Activated B cell treated with CpG ODN at 0.5 μM for 24 hours (primary cell): ENCODE data around the gene DLGAP4. TPM values are rescaled to one million over a fixed set of nuclear protein-coding genes. Genes with fewer than 3 reads are reported as not detected.

Experiments used
- ATAC-seq: fragments of 200-7000 bp; cut with Tn5 transposase; one replicate; pipeline ENCODE4 v1.10.0; 2021; ENCODE audit warnings: low read depth, mild to moderate bottlenecking, moderate library complexity
- CTCF ChIA-PET: fragments of 350-600 bp; sonication (Branson Sonifier 250); formaldehyde crosslinking; loops from one replicate; lab custom pipeline; 2021; ENCODE audit warnings: antibody characterized with exemption; lab: Charles Lee
- POLR2A ChIA-PET: fragments of 350-600 bp; sonication (Branson Sonifier 250); formaldehyde crosslinking; loops from one replicate; lab custom pipeline; 2021; ENCODE audit warnings: antibody characterized with exemption; lab: Charles Lee
- DNase-seq: peaks from one replicate; pipeline ENCODE4 v3.0.0; 2022
- H3K27ac Mint-ChIP-seq: one replicate; pipeline ENCODE4 v1.8.0; 2020; ENCODE audit warnings: mixed read lengths
- H3K27me3 Mint-ChIP-seq: one replicate; pipeline ENCODE4 v1.8.0; 2021; ENCODE audit warnings: mixed read lengths
- H3K36me3 Mint-ChIP-seq: one replicate; pipeline ENCODE4 v1.8.0; 2021; ENCODE audit warnings: low read depth, mixed read lengths
- H3K4me1 Mint-ChIP-seq: one replicate; pipeline ENCODE4 v1.8.0; 2021; ENCODE audit warnings: mixed read lengths
- H3K4me3 Mint-ChIP-seq: one replicate; pipeline ENCODE4 v1.8.0; 2020; ENCODE audit warnings: mild to moderate bottlenecking, mixed read lengths
- H3K9me3 Mint-ChIP-seq: one replicate; pipeline ENCODE4 v1.8.0; 2020; ENCODE audit warnings: mixed read lengths
- CTCF ChIP-seq: fragments of 200-600 bp; IDR thresholded peaks from one replicate; pipeline ENCODE4 v1.8.0; 2022; ENCODE audit warnings: antibody characterized with exemption, mild to moderate bottlenecking
- intact Hi-C: fragments of 100-400 bp; cut with micrococcal nuclease; formaldehyde crosslinking; loops from one replicate; pipeline ENCODE4 v1.15.1; 2024
- total RNA-seq: library from RNA; stranded (reverse); gene quantifications from 2 replicates; pipeline ENCODE4 v1.2.3, GENCODE V29; 2022

DLGAP4 gene
- total RNA-seq, 1 donor from 2014 or later = 38.7 TPM

GRCh38 chr20:36447101-36447500, 141.0 kb downstream of the DLGAP4 start:
- Mint-ChIP-seq H3K27me3 (peaks cover 1% of the 10 kb centered on the region), H3K27ac (no peak overlapping the region), H3K4me3 (no peak overlapping the region), H3K4me1 (no peaks in the 10 kb centered on the region), H3K36me3 (no peaks in the 10 kb centered on the region), H3K9me3 (no peaks in the 10 kb centered on the region)
- ChIA-PET POLR2A (no interaction called here), CTCF (no interaction called here)
- no peak for ATAC-seq
- no peak for DNase-seq
- TF ChIP-seq CTCF = no peak
- intact Hi-C loops = no loop called here

- no peak overlapping the region for H3K27ac Mint-ChIP-seq
- H3K4me3 Mint-ChIP-seq = no peak overlapping the region
- CTCF ChIA-PET = no interaction called here
- no peak for DNase-seq
- POLR2A ChIA-PET = no interaction called here
- TF ChIP-seq CTCF = no peak
- H3K4me1 Mint-ChIP-seq = no peaks in the 10 kb centered on the region
- peaks cover 1% of the 10 kb centered on the region for H3K27me3 Mint-ChIP-seq
- intact Hi-C loops = no loop called here
- no peaks in the 10 kb centered on the region for H3K9me3 Mint-ChIP-seq
- H3K36me3 Mint-ChIP-seq = no peaks in the 10 kb centered on the region
- no peak for ATAC-seq
Measured at GRCh38 chr20:36449663-36450062, 143.5 kb downstream of the DLGAP4 start.

DNA sequence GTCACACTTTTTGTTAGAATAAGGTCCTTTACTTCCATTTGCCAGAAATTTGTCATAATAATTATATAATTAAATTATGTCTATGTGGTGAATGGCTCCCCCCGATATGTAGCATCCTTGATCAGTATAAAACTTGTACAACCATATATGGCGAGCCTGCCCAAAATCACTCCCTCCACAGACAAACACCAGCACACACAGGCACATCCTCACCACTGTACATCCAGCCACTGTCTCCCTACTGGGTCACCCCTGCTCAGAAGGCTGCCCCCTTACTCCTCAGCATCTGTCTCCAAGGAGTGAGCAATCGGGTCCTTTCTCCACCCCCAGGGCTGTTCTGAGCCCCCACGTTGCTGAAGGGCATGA, 148.2 kb downstream of the DLGAP4 start:
- Mint-ChIP-seq H3K9me3 (no peaks in the 10 kb centered on the region), H3K36me3 (no peaks in the 10 kb centered on the region), H3K27ac (no peak overlapping the region), H3K27me3 (no peaks in the 10 kb centered on the region), H3K4me1 (no peaks in the 10 kb centered on the region), H3K4me3 (no peak overlapping the region)
- no peak for TF ChIP-seq CTCF
- ATAC-seq (no peak), DNase-seq (no peak)
- intact Hi-C loops = no loop called here
- POLR2A ChIA-PET = interaction anchor here (0.7 kb wide), 1 partner anchor 98 kb away, joined by 7 read pairs; no protein-coding TSS in a partner anchor
- CTCF ChIA-PET = interaction anchor here (1.5 kb wide), 1 partner anchor 15 kb away, joined by 3 read pairs; no protein-coding TSS in a partner anchor

DNA sequence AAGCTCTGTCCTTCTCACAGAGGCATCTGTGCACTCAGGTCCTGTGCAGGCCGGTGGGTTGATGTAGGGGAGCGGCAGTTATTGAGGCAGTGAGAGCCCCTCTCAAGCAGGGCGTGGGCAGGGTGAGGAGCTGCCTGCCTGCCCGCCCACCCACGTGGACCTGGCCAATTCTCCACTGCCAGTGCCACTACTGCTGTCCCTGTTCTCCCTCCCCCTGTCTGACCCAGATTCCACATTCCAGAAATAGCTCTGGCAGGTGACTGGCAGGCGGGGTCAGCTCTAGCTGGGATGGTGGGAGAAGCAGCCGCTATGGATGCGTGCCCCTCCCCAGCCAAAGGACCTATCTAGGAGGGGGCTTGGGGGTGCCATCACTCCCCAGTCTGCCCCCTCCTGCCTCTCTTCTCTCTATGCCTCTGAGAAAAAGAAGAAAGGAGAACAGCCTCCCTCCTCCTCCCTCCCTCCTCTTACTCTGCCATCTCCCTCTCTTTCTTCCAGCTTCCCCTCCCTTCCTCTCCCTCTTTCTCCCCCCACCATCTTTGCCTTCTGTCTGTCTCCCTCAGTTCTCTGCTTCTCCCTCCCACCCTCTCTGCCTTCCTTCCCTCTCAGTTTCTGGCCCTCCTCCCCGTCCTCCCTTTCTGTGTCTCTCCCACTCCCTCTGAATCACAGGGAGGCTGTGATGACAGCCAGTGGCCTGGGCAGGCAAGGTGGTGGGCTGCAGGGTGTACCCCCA, 148.7 kb downstream of the DLGAP4 start:
- Mint-ChIP-seq H3K36me3 (no peaks in the 10 kb centered on the region), H3K4me3 (no peak overlapping the region), H3K27me3 (no peaks in the 10 kb centered on the region), H3K9me3 (no peaks in the 10 kb centered on the region), H3K27ac (no peak overlapping the region), H3K4me1 (no peaks in the 10 kb centered on the region)
- TF ChIP-seq CTCF = no peak
- CTCF ChIA-PET = no interaction called here
- ATAC-seq (no peak), DNase-seq (no peak)
- intact Hi-C loops = no loop called here
- POLR2A ChIA-PET = no interaction called here

- Mint-ChIP-seq H3K27ac (no peak overlapping the region), H3K9me3 (no peaks in the 10 kb centered on the region), H3K36me3 (no peaks in the 10 kb centered on the region), H3K27me3 (no peaks in the 10 kb centered on the region), H3K4me3 (no peak overlapping the region), H3K4me1 (peaks cover 6% of the 10 kb centered on the region)
- no peak for DNase-seq
- intact Hi-C loops = no loop called here
- ATAC-seq = no peak
- CTCF ChIA-PET = no interaction called here
- POLR2A ChIA-PET = no interaction called here
- TF ChIP-seq CTCF = no peak
Measured at GRCh38 chr20:36455972-36456625, 150.0 kb downstream of the DLGAP4 start.
